RWPE2 (cell line): ENCODE data around the gene RFTN1.

Experiments used
- ATAC-seq: fragments of 200-7000 bp; cut with Tn5 transposase; 3 replicates; pipeline ENCODE4 v1.9.1; 2021; ENCODE audit warnings: low read depth
- DNase-seq: peaks from one replicate; pipeline ENCODE4 v3.0.0-alpha.2; 2020; ENCODE audit warnings: low spot score
- H3K27ac ChIP-seq: fragments of 450-650 bp; 2 replicates; pipeline ENCODE4 v1.5.1; 2017; ENCODE audit warnings: mild to moderate bottlenecking; ENCODE audit not compliant: poor library complexity, severe bottlenecking
- H3K27me3 ChIP-seq: fragments of 250-450 bp; sonication (Bioruptor Pico); 2 replicates; pipeline ENCODE4 v1.5.1; 2021; ENCODE audit warnings: mild to moderate bottlenecking, moderate library complexity; ENCODE audit not compliant: insufficient read depth, poor library complexity, severe bottlenecking
- H3K36me3 ChIP-seq: fragments of 250-450 bp; sonication (Bioruptor Pico); 2 replicates; pipeline ENCODE4 v1.5.1; 2020; ENCODE audit warnings: low read depth, mild to moderate bottlenecking, moderate library complexity
- H3K4me1 ChIP-seq: fragments of 250-450 bp; sonication (Bioruptor Pico); 2 replicates; pipeline ENCODE4 v1.5.1; 2021; ENCODE audit warnings: mild to moderate bottlenecking, moderate library complexity; ENCODE audit not compliant: insufficient read depth, poor library complexity, severe bottlenecking
- H3K4me3 ChIP-seq: fragments of 250-450 bp; sonication (Bioruptor Pico); 2 replicates; pipeline ENCODE4 v1.5.1; 2021; ENCODE audit warnings: mild to moderate bottlenecking, moderate library complexity; ENCODE audit not compliant: severe bottlenecking
- H3K9me3 ChIP-seq: fragments of 250-450 bp; sonication (Bioruptor Pico); 2 replicates; pipeline ENCODE4 v1.5.1; 2021; ENCODE audit warnings: mild to moderate bottlenecking, moderate library complexity; ENCODE audit not compliant: severe bottlenecking
- TF ChIP-seq, protein P1 (sequence below): fragments of 450-650 bp; IDR thresholded peaks from one replicate; pipeline ENCODE4 v1.5.1; 2017; ENCODE audit warnings: mild to moderate bottlenecking, moderate library complexity; ENCODE audit not compliant: poor library complexity, severe bottlenecking

RFTN1 gene

GRCh38 chr3:16538507-16538906 lies 25.0 kb upstream of the RFTN1 start:
- Histone ChIP-seq H3K4me3 (no peak overlapping the region), H3K36me3 (no peaks in the 10 kb centered on the region), H3K9me3 (no peaks in the 10 kb centered on the region), H3K27me3 (peaks cover 4% of the 10 kb centered on the region), H3K27ac (no peak overlapping the region), H3K4me1 (no peaks in the 10 kb centered on the region)
- DNase-seq (no peak), ATAC-seq (no peak)
- TF ChIP-seq, protein P1, sequence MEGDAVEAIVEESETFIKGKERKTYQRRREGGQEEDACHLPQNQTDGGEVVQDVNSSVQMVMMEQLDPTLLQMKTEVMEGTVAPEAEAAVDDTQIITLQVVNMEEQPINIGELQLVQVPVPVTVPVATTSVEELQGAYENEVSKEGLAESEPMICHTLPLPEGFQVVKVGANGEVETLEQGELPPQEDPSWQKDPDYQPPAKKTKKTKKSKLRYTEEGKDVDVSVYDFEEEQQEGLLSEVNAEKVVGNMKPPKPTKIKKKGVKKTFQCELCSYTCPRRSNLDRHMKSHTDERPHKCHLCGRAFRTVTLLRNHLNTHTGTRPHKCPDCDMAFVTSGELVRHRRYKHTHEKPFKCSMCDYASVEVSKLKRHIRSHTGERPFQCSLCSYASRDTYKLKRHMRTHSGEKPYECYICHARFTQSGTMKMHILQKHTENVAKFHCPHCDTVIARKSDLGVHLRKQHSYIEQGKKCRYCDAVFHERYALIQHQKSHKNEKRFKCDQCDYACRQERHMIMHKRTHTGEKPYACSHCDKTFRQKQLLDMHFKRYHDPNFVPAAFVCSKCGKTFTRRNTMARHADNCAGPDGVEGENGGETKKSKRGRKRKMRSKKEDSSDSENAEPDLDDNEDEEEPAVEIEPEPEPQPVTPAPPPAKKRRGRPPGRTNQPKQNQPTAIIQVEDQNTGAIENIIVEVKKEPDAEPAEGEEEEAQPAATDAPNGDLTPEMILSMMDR, result no peak

DNA sequence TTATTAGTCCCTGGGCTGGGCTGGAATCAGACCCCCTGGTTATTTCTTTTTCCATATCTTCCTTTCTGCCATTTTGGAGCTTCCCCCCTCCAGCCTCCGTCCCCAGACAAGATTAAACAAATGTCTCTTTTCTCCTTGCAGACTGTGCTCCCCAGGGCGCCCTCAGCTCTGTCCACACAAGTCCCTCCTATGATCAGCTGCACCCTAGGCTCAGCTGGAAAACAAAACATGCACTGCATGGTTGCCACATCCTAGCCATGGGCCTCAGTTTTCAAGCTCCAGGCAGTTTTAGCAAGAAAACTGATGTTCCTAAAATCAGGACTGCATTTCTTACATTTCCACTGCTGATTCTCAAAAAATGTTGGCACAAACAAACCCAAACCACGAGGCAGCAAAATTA lies 23.5 kb upstream of the RFTN1 start:
- Histone ChIP-seq H3K9me3 (no peaks in the 10 kb centered on the region), H3K4me1 (no peaks in the 10 kb centered on the region), H3K4me3 (no peak overlapping the region), H3K27me3 (peaks cover 12% of the 10 kb centered on the region), H3K27ac (no peak overlapping the region), H3K36me3 (no peaks in the 10 kb centered on the region)
- TF ChIP-seq, protein P1, result no peak
- DNase-seq (no peak), ATAC-seq (no peak)

GRCh38 chr3:16536344-16536663 lies 22.8 kb upstream of the RFTN1 start:
- TF ChIP-seq, protein P1, result no peak
- peaks cover 12% of the 10 kb centered on the region for H3K27me3 ChIP-seq
- no peak for ATAC-seq
- no peaks in the 10 kb centered on the region for H3K9me3 ChIP-seq
- no peak for DNase-seq
- no peak overlapping the region for H3K4me3 ChIP-seq
- no peak overlapping the region for H3K27ac ChIP-seq
- H3K36me3 ChIP-seq, result no peaks in the 10 kb centered on the region
- H3K4me1 ChIP-seq, result no peaks in the 10 kb centered on the region

GRCh38 chr3:16534640-16535262 lies 21.3 kb upstream of the RFTN1 start:
- no peak for ATAC-seq
- no peak overlapping the region for H3K4me3 ChIP-seq
- no peaks in the 10 kb centered on the region for H3K4me1 ChIP-seq
- TF ChIP-seq, protein P1, result no peak
- H3K9me3 ChIP-seq, result no peaks in the 10 kb centered on the region
- H3K27me3 ChIP-seq, result peaks cover 8% of the 10 kb centered on the region
- H3K27ac ChIP-seq, result no peak overlapping the region
- no peak for DNase-seq
- H3K36me3 ChIP-seq, result no peaks in the 10 kb centered on the region

GRCh38 chr3:16533928-16534574 lies 20.6 kb upstream of the RFTN1 start:
- TF ChIP-seq, protein P1, result no peak
- DNase-seq, result no peak
- Histone ChIP-seq H3K36me3 (no peaks in the 10 kb centered on the region), H3K4me1 (no peaks in the 10 kb centered on the region), H3K9me3 (no peaks in the 10 kb centered on the region), H3K27ac (no peak overlapping the region), H3K4me3 (no peak overlapping the region), H3K27me3 (peaks cover 8% of the 10 kb centered on the region)
- ATAC-seq, result no peak
